Endothelial cell of umbilical vein (primary cell): ENCODE results near the gene ZNF735. TPM values are rescaled to one million over a fixed set of nuclear protein-coding genes. Genes with fewer than 3 reads are reported as not detected.
"Not testable (repeated sequence)": the region's sequence is repeated elsewhere in the genome, so short reads cannot be mapped to it uniquely, and the experiment has no call there.

ENCODE experiments used
- BruUV-seq: library from RNA; stranded (reverse); fragments of 400-500 nt; replicated peaks from 2 replicates; lab custom pipeline; 2021; lab: Mats Ljungman, UMichigan
- CTCF ChIA-PET: fragments of 300-600, 350-600 bp; sonication (Branson Sonifier 250); formaldehyde crosslinking; loops from one replicate; lab custom pipeline; 2021; ENCODE audit warnings: antibody characterized with exemption, inconsistent platforms; lab: Charles Lee
- POLR2A ChIA-PET: fragments of 300-600, 350-600 bp; sonication (Branson Sonifier 250); formaldehyde crosslinking; loops from one replicate; lab custom pipeline; 2021; ENCODE audit warnings: antibody characterized with exemption, inconsistent platforms; lab: Charles Lee
- DNase-seq: peaks from one replicate; pipeline ENCODE4 v3.0.0-alpha.2; 2011; ENCODE audit warnings: low read depth, low spot score
- FAIRE-seq: peaks from 2 replicates; lab custom pipeline; 2011; peaks lifted over from hg19 to GRCh38; lab: Jason Lieb, UNC
- H2AFZ ChIP-seq: 2 replicates; pipeline ENCODE4 v1.6.0; 2012; ENCODE audit warnings: low read depth, low read length, control low read depth, inconsistent platforms
- H3K27ac ChIP-seq: 2 replicates; pipeline ENCODE4 v1.5.1; 2011; ENCODE audit warnings: low read depth, mild to moderate bottlenecking, control low read depth, low read length, moderate library complexity; ENCODE audit not compliant: insufficient read depth
- H3K27me3 ChIP-seq, 2 experiments: 2 replicates each; pipeline versions ENCODE4 v1.6.0 to v1.6.1; 2011; ENCODE audit warnings: low read length in 2 of 2, mixed read lengths in 1 of 2; ENCODE audit not compliant: control insufficient read depth in 2 of 2, insufficient read depth in 2 of 2
- H3K36me3 ChIP-seq, 2 experiments: 2 replicates in 1 of 2; 3 replicates in 1 of 2; pipeline ENCODE4 v1.5.1; 2011; ENCODE audit warnings: low read length in 2 of 2, mild to moderate bottlenecking in 1 of 2, moderate library complexity in 1 of 2; ENCODE audit not compliant: control insufficient read depth in 2 of 2, insufficient read depth in 2 of 2; ENCODE audit errors: extremely low read depth in 1 of 2
- H3K4me1 ChIP-seq: 3 replicates; pipeline ENCODE4 v1.5.1; 2011; ENCODE audit warnings: mild to moderate bottlenecking, low read length; ENCODE audit not compliant: control insufficient read depth, insufficient read depth; ENCODE audit errors: extremely low read depth
- H3K4me2 ChIP-seq: 2 replicates; pipeline ENCODE4 v1.6.1; 2011; ENCODE audit warnings: low read length, control low read depth, mixed read lengths; ENCODE audit not compliant: insufficient read depth
- H3K4me3 ChIP-seq, 3 experiments: fragments of 200-600 bp in 1 of 3; sonication (generic), shearing (Covaris generic) in 1 of 3; replicated peaks in 1 of 3; 2 replicates each; pipeline ENCODE4 v1.5.1; 2011 to 2016; ENCODE audit warnings: control low read depth in 3 of 3, low read length in 3 of 3, mild to moderate bottlenecking in 2 of 3, inconsistent platforms in 1 of 3, low read depth in 1 of 3, moderate library complexity in 1 of 3; ENCODE audit not compliant: insufficient read depth in 1 of 3
- H3K79me2 ChIP-seq: 2 replicates; pipeline ENCODE4 v1.6.0; 2012; ENCODE audit warnings: low read length, inconsistent platforms; ENCODE audit not compliant: control insufficient read depth, insufficient read depth
- H3K9ac ChIP-seq: replicated peaks from 2 replicates; pipeline ENCODE3; 2011; ENCODE audit warnings: low read length, control low read depth; ENCODE audit not compliant: insufficient read depth; ENCODE audit errors: extremely low read depth
- H3K9me1 ChIP-seq: replicated peaks from 3 replicates; pipeline ENCODE4 v1.6.0; 2011; ENCODE audit warnings: mild to moderate bottlenecking, low read length; ENCODE audit not compliant: control insufficient read depth, insufficient read depth; ENCODE audit errors: extremely low read depth
- H3K9me3 ChIP-seq: replicated peaks from 2 replicates; pipeline ENCODE4 v1.5.1; 2012; ENCODE audit warnings: low read length, inconsistent platforms; ENCODE audit not compliant: control insufficient read depth, insufficient read depth
- H4K20me1 ChIP-seq: replicated peaks from 2 replicates; pipeline ENCODE3; 2011; ENCODE audit warnings: mild to moderate bottlenecking, low read length; ENCODE audit not compliant: control insufficient read depth, insufficient read depth; ENCODE audit errors: extremely low read depth
- EZH2 ChIP-seq: IDR thresholded peaks from 2 replicates; pipeline ENCODE4 v1.6.1; 2012; ENCODE audit warnings: borderline replicate concordance, low read depth, mild to moderate bottlenecking, moderate library complexity, low read length, inconsistent platforms; ENCODE audit not compliant: severe bottlenecking
- FOS ChIP-seq: IDR thresholded peaks from 2 replicates; pipeline ENCODE4 v1.6.1; 2011; ENCODE audit warnings: mild to moderate bottlenecking, low read length, moderate library complexity, borderline replicate concordance; ENCODE audit not compliant: insufficient read depth
- GATA2 ChIP-seq: IDR thresholded peaks from 2 replicates; pipeline ENCODE4 v1.7.0; 2011; ENCODE audit warnings: low read depth, mild to moderate bottlenecking, moderate library complexity, mixed read lengths, low read length; ENCODE audit not compliant: insufficient read length, insufficient read depth
- JUN ChIP-seq: IDR thresholded peaks from 2 replicates; pipeline ENCODE4 v1.6.1; 2011; ENCODE audit warnings: borderline replicate concordance, low read depth; ENCODE audit not compliant: insufficient read length, insufficient read depth
- MYC ChIP-seq: IDR thresholded peaks from one replicate; pipeline ENCODE4 v1.6.1; 2011; ENCODE audit warnings: mild to moderate bottlenecking, low read depth, low read length
- POLR2A ChIP-seq: IDR thresholded peaks from 2 replicates; pipeline ENCODE4 v1.6.1; 2012; ENCODE audit warnings: low read depth, mild to moderate bottlenecking, control low read depth, low read length
- POLR2AphosphoS5 ChIP-seq: IDR thresholded peaks from 2 replicates; pipeline ENCODE4 v1.6.1; 2012; ENCODE audit warnings: low read depth, mild to moderate bottlenecking, control low read depth, low read length, moderate library complexity; ENCODE audit not compliant: insufficient read depth
- dilution Hi-C: fragments of 300-500 bp; cut with MboI; formaldehyde crosslinking; loops from one replicate; pipeline ENCODE4 v1.15.0; 2019; ENCODE audit warnings: low sequenced_read_pairs; ENCODE audit not compliant: extremely low pct_ligation_motif_present
- intact Hi-C: fragments of 100-400 bp; cut with micrococcal nuclease; formaldehyde crosslinking; loops from one replicate; pipeline ENCODE4 v1.10.0; 2022
- polyA plus RNA-seq, 4 experiments: library from polyadenylated mRNA; depleted of rRNA in 3 of 4; stranded (reverse) in 3 of 4; unstranded in 1 of 4; fragments of >200 nt; gene quantifications; 2 replicates each; pipeline versions ENCODE4 v1.2.1 to v1.2.3, GENCODE V29; 2011 to 2012; ENCODE audit warnings: missing spikeins in 1 of 4
- total RNA-seq: library from RNA; stranded (reverse); gene quantifications from 2 replicates; pipeline ENCODE4 v1.2.3, GENCODE V29; 2021
- TF ChIP-seq, protein P1 (sequence below), 2 donors: IDR thresholded peaks; 1 replicate in 1 of 2; 2 replicates in 1 of 2; pipeline ENCODE4 v1.5.1; 2011; ENCODE audit warnings: low read length in 2 of 2, mild to moderate bottlenecking in 2 of 2, moderate library complexity in 2 of 2, control low read depth in 1 of 2, inconsistent platforms in 1 of 2, low read depth in 1 of 2; ENCODE audit not compliant: insufficient read depth in 1 of 2; ENCODE audit errors: extremely low read depth in 1 of 2
- TF ChIP-seq, protein P2 (sequence below): IDR thresholded peaks from 2 replicates; pipeline ENCODE4 v1.6.1; 2011; ENCODE audit not compliant: insufficient read depth, insufficient read length

Gene ZNF735
- total and polyA plus RNA-seq, 2 donors (not counting 3 experiments of a cell fraction or from before 2014, with no cell fraction given), result not detected

DNA sequence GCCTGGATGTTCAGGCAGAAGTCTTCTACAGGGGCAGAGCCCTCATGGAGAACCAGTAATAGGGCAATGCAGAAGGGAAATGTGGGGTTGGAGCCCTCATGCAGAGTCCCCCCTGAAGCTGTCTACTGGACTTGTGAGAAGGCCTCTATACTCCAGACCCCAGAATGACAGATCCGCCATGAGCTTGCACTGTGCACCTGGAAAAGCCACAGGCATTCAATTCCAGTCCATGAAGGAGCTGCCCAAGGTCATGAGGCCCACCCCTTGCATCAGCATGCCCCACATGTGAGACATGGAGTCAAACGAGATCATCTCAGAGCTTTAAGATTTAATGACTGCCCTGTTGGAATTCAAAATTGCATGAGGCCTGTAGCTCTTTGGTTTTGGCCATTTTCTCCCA lies 16.4 kb downstream of the ZNF735 start:
- intact Hi-C loops (no loop called here), dilution Hi-C loops (no loop called here)
- no peak for FAIRE-seq
- ChIA-PET CTCF (no interaction called here), POLR2A (no interaction called here)
- no peak overlapping the region for H3K4me2 ChIP-seq
- no peak overlapping the region for H3K9ac ChIP-seq
- TF ChIP-seq, protein P1, sequence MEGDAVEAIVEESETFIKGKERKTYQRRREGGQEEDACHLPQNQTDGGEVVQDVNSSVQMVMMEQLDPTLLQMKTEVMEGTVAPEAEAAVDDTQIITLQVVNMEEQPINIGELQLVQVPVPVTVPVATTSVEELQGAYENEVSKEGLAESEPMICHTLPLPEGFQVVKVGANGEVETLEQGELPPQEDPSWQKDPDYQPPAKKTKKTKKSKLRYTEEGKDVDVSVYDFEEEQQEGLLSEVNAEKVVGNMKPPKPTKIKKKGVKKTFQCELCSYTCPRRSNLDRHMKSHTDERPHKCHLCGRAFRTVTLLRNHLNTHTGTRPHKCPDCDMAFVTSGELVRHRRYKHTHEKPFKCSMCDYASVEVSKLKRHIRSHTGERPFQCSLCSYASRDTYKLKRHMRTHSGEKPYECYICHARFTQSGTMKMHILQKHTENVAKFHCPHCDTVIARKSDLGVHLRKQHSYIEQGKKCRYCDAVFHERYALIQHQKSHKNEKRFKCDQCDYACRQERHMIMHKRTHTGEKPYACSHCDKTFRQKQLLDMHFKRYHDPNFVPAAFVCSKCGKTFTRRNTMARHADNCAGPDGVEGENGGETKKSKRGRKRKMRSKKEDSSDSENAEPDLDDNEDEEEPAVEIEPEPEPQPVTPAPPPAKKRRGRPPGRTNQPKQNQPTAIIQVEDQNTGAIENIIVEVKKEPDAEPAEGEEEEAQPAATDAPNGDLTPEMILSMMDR (IDR thresholded peaks at IDR 0.05; ENCODE audit: extremely low read depth in 1 of 2, insufficient read depth in 1 of 2, low read depth in 1 of 2, low read length in 2 of 2), result no peak
- TF ChIP-seq JUN (no peak), MYC (no peak), POLR2AphosphoS5 (no peak), POLR2A (no peak), EZH2 (no peak), GATA2 (no peak), FOS (no peak)
- TF ChIP-seq, protein P2, sequence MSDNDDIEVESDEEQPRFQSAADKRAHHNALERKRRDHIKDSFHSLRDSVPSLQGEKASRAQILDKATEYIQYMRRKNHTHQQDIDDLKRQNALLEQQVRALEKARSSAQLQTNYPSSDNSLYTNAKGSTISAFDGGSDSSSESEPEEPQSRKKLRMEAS, result no peak
- no peaks in the 10 kb centered on the region for H4K20me1 ChIP-seq
- no peak for DNase-seq
- H3K36me3 ChIP-seq, result no peaks in the 10 kb centered on the region
- no TSS peak for BruUV-seq
- H3K4me1 ChIP-seq, result no peaks in the 10 kb centered on the region
- no peak overlapping the region for H3K4me3 ChIP-seq
- H3K27ac ChIP-seq, result no peak overlapping the region
- H2AFZ ChIP-seq, result no peak overlapping the region
- H3K79me2 ChIP-seq, result no peaks in the 10 kb centered on the region
- H3K9me1 ChIP-seq, result no peaks in the 10 kb centered on the region
- H3K27me3 ChIP-seq, result no peaks in the 10 kb centered on the region
- H3K9me3 ChIP-seq, result peaks cover 7% of the 10 kb centered on the region

DNA sequence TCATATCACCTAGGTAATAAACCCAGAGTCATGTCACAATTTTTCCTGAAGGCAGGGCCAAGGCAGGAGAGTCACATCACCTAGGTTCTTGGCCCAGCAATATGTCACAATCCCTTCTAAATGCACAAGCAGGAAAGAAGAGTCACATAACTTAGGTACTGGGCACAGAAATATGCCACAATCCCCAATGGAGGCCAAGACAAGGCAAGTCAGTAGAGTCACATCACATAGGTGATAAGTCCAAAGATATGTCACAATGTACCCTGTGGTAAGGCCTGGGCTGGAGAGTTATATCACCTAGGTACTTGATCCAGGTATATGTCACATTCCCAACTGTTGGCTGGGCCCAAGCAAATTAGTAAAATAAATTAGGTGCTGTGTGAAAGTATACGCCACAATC lies 21.2 kb downstream of the ZNF735 start, which contains the start of gene ZNF679:
TSS of gene ZNF679 (plus strand) at position 301 of the 400 bp plus-strand sequence. CDS start 20,644 bp downstream, outside the sequence.
- DNase-seq, H3K4me2 ChIP-seq, H3K9me1 ChIP-seq, POLR2A ChIA-PET, H2AFZ ChIP-seq, H4K20me1 ChIP-seq, H3K4me3 ChIP-seq, H3K9me3 ChIP-seq, H3K36me3 ChIP-seq, H3K27me3 ChIP-seq, intact Hi-C loops, H3K27ac ChIP-seq, FAIRE-seq, H3K9ac ChIP-seq, dilution Hi-C loops, H3K79me2 ChIP-seq, BruUV-seq, H3K4me1 ChIP-seq, CTCF ChIA-PET: not testable (repeated sequence)
